Right kidney (tissue), 1 donor: ENCODE measurements around the gene ITPR2.
"Not testable (repeated sequence)": the region's sequence is repeated elsewhere in the genome, so short reads cannot be mapped to it uniquely, and the experiment has no call there.

ENCODE experiments used
- DNase-seq: peaks from one replicate; pipeline ENCODE4 v3.0.0-alpha.2; 2016

The ITPR2 gene

DNA sequence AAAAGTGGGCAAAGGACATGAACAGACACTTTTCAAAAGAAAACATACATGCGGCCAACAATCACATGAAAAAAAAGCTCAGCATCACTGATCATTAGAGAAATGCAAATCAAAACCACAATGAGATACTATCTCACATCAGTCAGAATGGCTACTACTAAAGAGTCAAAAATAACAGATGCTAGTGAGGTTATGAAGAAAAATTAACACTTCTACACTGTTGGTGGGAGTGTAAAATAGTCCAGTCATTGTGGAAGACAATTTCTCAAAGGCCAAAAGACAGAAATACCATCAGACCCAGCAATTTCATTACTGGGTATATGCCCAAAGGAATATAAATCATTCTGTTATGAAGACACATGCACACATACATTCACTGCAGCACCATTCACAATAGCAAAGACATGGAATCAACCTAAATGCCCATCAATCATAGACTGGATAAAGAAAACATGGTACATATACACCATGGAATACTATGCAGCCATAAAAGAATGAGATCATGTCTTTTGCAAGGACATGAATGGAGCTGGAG lies 103.8 kb downstream of the ITPR2 start:
- not testable (repeated sequence) for DNase-seq

DNA sequence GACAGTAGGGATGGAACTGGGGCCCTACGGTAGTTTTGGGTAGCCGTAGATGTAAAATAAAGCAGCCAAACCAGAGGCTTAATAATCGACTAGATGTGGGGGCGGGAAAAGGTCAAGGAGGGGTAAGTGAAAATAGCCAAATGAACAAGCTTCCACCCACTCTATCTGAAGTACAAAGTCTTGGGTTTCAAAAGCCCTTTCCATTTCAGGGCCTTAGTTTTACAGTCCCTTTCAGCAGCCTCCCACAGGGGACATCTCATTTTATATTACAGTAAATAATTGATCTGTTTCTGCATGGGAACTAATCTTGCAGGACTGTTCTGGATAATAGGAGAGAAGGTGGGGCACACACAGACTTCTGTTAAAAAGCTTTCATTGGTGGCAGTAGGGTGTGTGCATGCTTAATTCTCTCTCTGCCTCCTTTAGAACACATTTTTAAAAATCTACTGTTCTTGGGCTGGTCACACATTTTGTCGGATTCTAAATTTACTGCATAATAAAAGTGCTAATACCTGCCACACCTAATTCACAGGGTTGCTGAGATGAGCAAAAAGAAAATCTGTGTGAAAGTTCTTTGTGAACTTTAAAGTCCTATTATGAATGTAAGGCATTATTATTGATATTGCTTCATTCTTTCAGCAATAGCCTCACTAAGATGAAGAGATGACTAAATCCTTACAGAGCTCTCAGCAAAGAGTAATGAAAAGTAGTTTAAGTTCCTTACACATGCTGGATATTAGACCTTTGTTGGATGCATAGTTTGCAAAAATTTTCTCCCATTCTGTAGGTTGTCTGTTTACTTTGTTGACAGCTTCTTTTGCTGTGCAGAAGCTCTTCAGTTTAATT lies 104.6 kb downstream of the ITPR2 start:
- no peak for DNase-seq

DNA sequence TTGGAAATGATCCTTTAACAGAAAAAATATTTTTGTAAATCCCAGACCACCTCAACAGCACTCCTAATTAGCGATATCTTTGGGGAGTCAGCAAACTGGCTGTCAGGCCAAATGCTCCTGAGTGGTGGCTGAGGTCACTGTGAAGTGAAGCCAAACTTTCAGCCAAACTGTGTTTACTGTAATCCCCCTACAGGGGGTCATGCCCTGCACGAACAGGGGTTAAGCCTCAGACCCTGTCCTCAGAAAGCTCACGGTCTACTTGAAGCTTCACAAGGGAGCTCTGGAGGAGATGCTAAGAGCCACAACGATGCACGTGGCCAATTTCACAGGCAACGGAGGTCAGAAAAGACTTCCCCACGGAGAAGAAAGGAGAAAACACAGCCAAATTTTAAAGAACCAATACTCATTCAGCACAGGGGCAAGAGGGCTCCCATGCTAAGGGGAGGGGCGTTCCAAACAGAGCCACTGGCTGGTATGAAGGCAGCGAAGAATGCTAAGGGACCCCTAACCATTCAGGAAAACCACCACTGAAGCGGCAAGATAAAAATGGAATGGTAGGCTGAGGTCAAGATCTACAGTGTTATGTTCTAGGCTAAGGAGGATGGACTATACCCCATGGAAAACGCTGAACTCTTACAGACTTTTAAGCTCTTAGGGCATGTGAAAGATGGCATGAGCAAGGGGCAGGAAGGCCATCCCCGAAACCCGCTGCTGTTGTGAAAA lies 105.4 kb downstream of the ITPR2 start:
- DNase-seq: no peak

DNA sequence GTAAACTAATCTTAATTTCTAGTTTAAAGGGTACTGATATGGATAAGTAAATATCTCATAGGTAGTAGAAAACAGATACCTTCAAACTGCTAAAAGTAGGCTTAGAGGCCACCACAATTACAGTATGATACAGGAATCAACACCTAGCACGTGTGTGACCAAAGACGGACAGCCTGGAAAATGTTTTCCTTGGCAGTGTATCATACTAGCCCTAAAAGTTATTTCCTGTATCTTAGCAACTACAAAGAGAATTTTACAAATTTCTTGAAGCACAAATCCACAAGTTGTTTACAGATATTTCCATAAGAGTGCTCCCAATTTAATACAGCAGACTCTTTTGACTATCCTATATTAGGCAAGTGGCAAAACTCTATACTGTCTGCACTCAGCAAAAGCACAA lies 106.0 kb downstream of the ITPR2 start:
- DNase-seq: no peak

DNA sequence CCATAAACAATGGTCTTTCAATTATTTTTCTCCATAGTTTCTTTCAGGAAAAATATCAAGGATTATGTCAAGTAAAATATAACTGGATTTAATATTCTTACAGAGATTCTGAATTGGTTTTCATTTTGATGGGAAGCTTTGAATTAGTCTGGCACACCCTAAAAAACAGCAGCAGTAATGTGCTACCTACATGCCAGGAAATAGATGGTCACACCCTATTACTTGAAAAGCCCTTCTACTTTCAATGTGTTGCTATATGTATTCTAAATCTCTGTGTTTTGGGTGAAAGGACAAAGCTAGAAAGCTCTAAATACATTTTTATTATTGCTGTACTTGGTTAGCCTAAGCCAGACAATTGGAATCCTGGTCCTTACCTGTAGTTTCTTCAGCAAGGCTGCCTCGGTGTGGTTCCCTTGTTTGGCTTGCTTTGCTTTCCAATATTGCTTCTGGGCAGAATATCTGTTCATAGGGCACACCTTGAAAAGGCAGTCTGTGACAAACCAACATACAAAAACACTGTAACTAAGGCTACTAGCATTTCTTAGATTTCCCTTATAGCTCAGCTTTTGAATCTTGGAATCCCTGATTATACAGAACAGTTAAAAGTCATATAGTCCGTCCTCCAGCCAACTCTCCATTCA lies 107.6 kb downstream of the ITPR2 start:
- DNase-seq: no peak

DNA sequence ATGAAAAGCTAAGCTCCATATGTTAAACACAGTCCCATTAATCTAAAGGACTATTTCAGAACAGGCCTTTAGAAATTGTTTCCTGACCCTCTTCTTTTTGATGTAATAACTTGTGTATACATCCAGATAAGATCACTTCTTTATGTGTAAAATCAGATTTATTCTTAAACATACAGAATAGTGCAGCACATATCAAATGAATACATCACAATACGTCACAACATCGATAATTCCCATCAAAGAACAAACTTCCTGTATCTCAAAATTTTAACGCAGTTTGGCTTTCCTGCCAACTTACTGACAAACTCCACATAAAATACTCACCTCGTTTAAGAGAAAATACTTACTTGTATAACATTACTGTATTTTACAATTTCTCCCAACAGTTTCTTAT lies 108.7 kb downstream of the ITPR2 start:
- no peak for DNase-seq

DNA sequence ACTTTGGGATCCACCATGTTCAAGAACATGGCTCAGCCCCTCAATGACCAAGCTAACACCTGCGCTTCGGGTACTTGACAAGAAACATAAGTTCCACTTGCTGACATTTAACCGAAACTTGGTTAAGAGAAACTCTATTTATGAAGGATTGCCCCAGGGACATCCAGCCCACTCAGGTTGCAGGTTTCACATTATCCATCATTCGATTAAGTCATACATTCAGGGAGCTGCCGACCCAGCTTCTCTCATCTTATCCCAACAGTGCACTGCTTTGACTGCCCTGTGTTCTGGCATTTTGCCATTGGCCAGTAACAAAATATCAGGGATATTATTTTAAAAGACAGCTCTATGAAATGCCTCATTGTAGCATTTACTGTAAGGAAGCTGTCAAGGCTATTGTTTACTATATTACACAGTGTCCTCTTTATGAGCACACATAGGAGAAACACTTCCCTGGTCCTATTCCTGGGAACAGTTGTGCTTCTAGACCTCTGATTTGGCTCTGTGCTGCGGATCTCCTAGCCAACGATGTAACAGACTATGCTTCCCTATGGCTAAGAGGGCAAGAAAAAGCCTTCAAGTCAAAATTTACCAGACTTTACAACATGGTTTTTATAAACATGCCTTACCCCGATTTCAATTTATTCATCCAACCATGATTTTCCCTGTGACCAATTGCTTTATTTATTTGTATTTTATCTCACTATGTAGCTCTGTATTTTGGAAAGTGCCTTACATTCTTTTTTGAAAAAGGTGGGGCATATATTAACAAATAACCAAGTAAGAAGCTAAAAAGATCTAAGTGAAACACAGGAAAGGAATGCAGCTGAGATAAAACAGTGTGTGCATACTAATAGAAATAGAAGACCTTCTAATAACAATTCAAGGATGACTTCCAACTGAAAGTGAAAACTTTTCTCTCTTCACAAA lies 109.3 kb downstream of the ITPR2 start:
- no peak for DNase-seq

DNA sequence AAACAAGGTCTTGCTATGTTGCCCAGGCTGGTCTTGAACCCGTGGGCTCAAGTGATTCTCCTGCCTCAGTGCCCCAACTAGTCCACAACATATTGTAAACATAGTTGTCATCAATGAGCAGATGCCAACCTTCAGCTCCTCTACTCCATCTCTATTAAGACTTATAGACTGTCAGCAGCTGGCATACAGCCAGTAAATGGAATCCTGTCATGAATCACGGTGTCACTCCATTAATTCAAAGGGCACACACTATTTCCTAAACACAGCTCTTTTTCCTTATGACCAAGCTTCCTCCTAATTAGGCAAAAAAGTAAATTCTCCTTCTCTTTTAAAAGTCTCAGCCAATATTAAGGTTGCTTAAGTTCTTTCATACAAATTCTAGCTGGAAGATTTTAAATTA lies 111.2 kb downstream of the ITPR2 start:
- no peak for DNase-seq

DNA sequence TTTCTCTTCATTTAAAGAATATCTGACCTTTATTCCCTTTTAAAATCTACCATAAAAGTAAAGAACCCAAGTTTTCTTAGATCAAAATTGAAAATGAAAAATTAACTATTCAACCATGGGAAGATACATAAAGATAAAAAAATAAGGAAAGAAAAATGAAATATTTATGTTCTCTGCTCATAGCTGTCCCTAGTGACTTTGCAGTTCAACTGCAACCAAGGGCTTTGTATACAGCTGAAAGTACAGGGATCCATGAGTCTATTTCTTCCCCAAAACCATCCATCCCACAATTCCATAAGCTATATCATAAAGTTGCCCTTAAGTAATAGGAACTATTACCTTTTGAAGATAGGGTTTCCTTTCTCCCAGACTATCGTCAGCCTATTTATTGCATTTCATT lies 113.1 kb downstream of the ITPR2 start:
- no peak for DNase-seq

DNA sequence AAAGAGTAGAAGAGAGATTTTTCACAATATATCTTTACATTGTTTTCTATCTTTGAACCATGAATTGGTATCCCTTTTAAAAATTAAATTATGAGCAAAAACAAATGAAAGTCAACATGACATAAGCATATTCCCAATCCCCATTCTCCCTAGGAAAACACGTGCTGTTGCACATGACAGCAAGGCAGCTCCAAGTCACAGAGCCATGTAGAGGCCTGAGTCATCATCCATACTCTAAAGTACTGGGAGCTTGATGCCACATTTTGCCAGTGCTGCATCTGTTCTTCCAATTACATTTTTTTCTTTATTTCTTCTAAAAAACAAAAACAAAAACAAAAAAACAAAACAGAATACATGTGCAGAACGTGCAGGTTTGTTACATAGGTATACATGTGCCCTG lies 115.2 kb downstream of the ITPR2 start:
- DNase-seq: no peak

DNA sequence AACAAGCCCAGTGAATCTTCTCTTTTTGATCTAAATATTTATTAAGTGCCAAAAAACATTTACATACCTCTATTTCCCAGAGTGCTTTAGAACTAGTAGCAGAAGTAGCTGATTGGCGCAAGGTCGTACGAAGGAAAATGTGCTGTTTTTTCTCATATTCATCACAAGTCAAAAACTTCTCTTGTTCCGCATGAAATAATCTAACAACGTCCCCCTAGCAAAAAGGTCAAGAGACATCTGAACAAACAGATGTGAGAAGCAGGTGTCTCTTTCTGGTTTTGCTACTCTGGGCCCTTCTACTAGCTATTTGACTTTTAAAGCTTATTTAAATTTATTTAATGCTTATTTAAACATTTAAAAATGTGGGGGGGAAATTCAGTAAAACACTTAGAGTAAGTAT lies 117.8 kb downstream of the ITPR2 start:
- DNase-seq: no peak

DNA sequence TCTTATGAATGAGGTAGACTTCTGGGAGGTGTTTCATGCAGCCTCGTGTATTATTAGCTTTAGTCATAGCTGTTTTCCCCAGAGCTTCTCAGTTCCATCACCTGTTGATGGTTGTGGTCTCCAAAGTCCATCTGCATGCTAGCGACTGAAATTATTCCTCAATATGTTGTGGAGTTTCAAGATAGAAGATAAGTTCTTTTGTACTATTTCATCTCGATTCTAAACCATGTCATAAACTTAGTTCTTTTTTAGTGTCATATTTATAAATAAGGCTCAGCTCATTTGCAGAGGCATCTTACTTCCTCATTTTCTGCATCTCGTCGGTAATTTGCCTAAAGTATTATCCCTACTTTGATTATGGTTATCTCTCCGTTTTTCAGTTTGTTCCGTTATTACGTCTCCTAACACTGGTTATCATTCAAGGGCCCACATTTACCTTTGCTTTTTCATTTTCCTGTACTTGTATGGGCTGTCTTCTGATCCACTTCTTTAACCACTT lies 119.1 kb downstream of the ITPR2 start:
- no peak for DNase-seq

DNA sequence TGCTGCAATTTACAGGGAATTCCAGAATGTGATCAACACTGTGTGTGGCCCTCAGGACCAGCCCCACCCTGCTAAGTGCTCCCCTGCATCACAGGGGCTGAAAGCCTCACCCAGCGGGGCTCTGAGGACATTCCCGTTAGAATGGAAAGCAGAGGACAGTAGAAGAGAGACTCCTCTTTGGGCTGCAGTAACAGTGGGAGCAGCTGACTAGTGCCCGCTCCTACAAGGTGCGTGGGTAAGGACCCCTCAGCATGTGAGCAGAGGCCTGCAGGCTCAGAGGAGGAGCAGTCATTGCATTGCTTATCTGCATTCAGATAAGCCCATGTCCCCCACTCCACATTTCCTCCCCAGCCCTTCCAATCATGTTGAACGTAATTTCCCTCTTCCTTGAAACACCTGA lies 120.1 kb downstream of the ITPR2 start:
- no peak for DNase-seq

DNA sequence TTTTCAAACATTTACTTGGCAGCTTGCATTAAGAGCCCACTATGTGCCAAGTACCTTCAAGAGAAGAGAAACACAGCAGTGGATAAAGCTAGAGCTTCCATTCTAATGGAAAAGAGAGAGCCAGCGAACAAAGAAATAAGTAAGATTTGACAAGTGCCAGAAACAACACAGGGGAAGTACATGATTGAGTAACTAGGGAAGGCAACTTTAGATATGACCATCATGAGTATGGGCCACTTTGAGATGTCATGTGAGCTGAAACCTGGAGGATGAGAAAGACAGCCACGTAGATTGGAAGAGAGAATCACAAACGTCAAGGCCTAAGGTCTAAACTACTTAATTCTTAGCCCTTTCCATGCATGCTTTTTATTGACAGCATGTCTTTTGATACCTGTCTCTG lies 121.4 kb downstream of the ITPR2 start:
- DNase-seq: no peak

DNA sequence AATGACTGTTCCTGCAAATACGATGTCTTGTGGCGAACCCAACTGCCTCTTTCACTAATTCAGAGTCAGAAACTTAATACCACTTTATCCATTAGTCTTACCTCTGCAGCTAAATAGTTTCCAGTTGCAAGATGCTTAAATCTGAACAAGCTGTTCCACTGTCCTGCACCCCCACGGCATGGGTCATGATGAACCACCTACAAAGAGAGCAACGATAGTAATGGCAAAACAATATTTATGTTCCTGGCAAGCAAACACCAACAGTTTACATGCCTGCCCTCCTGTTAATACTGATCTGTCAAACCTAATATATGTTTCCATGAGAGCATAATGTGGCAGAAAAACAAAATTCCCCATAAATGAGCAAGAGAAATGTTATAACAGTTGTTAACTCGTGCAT lies 121.9 kb downstream of the ITPR2 start:
- no peak for DNase-seq

DNA sequence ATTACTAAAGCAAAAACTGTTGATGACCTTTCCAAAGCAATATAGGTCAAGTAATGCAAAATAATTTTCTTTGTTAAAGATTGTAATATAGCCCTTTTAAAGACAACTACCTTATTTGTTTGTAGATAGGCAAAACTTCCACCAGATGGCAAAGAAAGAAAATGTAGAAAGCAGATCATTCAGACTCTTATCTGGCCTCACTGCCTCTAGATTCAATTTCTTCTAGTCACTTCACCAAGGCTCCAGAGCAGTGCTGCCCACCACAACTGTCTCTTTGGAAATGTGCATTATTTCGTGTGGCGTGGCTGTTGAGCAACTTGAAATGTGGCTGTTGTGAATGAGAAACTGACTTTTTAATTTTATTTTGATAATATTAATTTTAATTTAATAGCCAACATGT lies 127.1 kb downstream of the ITPR2 start:
- DNase-seq: no peak

DNA sequence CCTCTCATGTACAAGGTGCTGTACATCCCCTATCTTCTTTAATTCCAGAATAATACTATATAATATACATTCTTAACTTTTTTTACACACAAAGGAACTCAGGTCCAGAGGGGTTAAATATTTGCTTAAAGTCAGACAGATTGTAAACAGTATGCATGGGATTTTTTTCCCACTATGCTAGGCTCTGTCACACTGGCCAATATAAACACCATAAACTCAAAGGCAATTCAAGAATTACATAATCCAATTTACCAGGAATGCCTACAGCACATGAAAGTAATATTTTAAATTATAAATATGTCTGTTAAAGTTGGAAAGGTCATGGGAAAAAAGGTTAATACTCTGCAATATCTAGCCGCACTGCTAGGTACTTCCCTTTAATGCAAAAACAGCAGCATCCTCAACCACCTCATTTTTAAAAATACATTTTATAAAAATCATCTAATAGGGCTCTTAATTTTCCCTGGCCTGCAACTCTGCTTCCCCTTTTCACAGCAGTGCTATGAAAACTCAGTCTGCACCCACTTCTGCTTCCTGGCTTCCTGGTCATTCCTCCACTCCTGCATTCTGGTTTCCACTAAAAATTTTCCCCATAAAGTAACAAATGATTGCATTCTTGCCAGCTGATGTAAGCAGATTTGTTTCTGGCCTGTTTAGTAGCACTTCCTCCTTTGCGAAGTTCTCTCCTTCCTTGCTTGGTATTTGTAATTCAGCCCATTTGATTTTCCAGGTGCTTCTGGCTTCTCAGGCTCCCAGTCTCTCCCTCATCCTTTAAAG lies 128.1 kb downstream of the ITPR2 start:
- no peak for DNase-seq

DNA sequence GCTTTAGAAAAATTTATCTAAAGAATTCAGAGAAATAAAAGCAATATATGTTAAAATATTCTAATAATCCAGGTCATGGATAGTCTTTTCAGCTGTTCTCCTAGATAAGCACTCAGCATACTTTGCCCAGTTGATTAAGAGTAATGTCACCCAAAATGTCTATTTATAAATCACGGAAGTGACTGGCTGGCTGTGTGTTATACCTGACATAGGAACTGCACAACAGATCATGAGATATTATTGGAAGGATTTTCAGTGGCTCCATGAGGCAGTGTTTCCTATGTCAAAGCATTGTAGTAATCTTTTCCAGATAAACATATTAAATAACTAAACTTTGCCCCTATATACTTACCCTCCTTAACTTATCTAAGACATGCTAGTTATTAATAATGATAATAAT lies 128.8 kb downstream of the ITPR2 start:
- DNase-seq: no peak

DNA sequence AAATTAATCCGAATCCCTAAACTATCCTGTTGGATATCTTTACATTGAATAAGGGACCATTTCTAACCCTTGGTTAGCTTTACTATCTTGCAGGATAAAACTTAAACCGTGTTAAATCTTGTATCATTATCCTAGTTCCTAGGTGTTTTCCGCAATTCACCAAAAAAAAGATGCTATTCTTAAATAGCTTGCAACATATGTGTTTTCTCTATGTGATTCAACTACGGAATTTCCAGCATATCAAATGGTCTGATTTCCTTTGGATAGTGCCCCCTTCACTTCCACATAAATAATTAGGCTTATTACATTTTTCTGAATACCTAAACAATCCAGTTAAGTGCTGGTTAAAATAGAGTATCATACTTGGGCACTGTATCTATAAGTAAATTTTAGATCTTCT lies 130.3 kb downstream of the ITPR2 start:
- no peak for DNase-seq

DNA sequence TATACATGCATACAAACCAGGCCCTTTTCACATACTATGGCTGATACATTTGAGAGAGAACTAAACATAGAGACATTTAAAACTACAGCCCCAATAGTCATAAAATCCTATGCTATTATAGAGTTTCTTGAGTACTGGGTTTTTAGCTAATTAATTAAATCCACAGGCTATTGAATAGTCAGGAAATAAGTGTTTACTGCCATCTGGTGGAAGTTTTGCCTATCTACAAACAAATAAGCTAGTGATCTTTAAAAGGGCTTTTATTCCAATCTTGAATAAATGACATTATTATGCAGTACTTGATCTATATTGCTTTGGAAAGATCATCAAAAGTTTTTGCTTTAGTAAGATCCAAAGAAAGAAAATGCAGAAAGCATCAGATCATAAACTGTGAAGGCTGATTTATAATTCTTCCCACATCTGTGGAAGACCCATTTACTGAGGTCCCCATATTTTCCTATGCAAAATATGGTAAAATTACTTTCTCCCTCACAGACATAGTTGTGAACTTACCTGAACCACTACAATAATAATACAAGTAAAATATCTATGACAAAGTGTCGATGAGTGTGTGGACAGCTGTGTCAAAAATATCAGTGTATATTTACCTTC lies 131.3 kb downstream of the ITPR2 start:
- DNase-seq: no peak

DNA sequence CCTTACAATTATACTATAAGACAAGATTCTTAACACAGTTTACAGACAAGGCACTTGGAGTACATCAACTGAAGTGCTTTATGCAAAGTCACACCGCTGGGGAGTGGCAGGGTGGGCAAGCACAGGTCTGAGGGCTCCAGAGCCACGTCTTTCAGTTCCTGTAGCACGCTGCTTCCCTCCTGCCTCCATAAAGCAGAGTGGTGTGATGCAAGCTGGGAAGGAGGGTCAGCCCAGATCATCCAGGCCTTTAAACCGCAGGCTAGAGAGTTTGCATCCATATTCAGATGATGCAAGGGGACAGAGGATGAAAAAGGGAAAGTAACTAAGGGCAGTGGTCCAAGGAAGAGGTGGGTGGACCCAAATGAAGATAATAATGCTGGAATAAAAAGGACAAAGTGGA lies 132.6 kb downstream of the ITPR2 start:
- no peak for DNase-seq
